Stimulated activated CD8-positive, alpha-beta memory T cell treated with anti-CD3 and anti-CD28 coated beads, Interleukin-4, amount 100 ng/mL, for 1 hour (primary cell): ENCODE results near the gene MAP4K3.

Source experiments
- DNase-seq, 2 donors: peaks; one replicate each; pipeline ENCODE4 v3.0.0-alpha.2; 2020; ENCODE audit warnings: low read depth in 2 of 2, low spot score in 1 of 2

Gene MAP4K3

GRCh38 chr2:39308778-39309177, 128.3 kb downstream of the MAP4K3 start:
- DNase-seq: no peak

DNA sequence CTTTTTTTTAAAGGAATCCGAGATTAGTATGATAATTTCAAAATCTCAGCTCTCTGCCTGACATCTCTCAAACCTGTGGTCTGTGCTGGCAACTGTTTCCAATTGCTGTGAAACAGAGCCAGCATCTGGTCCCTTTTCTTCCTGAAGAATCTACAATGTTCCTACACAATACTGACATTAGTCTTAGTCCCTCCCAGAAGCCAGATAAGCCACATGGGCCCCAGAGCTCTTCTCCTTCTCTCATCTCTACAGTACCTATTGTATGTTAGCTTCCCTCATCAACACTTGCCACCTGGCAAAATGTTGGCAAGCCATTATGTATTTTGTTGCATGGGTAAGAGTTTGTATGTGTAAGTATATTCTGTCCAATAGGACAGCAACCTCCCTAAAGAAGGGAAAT, 130.5 kb downstream of the MAP4K3 start:
- no peak for DNase-seq

GRCh38 chr2:39304729-39305128, 132.4 kb downstream of the MAP4K3 start:
- DNase-seq: no peak

- DNase-seq: no peak
These were observed 132.9 kb downstream of the MAP4K3 start for GRCh38 chr2:39304200-39304599.

- no peak for DNase-seq
These were observed 135.7 kb downstream of the MAP4K3 start for GRCh38 chr2:39301352-39301751.

- DNase-seq: no peak
These were observed 136.8 kb downstream of the MAP4K3 start for GRCh38 chr2:39300044-39300978.

DNA sequence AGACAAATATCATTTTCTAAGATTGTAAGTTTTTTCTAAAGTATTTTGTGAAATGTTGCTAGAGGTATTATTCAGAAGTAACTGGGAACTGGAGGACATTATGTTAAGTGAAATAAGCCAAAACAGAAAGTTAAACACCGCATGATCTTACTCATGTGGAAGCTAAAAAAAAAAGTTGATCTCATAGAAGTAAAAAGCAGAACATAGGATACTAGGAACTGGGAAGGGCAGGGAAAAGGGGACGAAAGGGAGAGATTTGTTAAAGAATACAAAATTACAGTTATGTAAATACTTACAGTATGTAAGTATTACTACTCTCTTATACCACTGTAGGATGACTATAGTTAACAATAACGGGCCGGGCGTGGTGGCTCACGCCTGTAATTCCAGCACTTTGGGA, 146.7 kb downstream of the MAP4K3 start:
- DNase-seq: no peak

- DNase-seq: no peak
These were observed 147.5 kb downstream of the MAP4K3 start for GRCh38 chr2:39289609-39290008.

DNA sequence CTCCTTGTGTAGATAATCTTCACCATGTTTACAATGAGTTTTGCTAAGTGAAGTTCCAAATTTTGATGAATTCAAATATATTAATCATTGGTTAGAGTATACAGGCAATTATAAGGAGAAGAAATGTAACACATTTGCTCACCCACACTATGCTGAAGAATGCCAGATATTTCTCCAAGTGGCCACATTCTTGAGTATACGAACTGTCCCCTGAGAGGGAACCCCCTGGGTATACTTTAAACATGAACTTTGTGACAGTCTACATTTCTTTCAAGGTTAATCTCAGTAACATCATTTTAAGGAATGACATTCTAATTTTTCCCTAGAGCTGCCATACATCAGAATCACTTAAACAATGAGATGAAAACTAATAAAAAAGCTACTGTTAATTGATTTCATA, 153.5 kb downstream of the MAP4K3 start:
- DNase-seq: no peak

- DNase-seq: no peak
These were observed 155.7 kb downstream of the MAP4K3 start for GRCh38 chr2:39281391-39281790.

DNA sequence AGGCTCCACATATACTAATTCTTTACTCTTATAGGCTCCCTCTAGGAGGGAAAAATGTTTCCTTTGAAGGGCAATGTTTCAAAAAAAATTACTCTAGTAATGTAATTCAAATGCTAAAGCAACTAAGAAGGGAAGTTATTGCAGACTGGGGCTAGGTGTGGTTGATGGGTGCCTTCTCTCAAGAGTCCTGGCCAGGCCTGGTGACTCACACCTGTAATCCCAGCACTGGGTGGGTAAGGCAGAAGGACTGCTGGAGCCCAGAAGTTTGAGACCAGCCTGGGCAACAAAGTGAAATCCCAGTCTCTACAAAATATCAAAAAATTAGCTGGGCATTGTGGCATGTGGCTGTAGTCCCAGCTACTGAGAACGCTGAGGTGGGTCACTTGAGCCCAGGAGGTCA, 162.1 kb downstream of the MAP4K3 start:
- no peak for DNase-seq

DNA sequence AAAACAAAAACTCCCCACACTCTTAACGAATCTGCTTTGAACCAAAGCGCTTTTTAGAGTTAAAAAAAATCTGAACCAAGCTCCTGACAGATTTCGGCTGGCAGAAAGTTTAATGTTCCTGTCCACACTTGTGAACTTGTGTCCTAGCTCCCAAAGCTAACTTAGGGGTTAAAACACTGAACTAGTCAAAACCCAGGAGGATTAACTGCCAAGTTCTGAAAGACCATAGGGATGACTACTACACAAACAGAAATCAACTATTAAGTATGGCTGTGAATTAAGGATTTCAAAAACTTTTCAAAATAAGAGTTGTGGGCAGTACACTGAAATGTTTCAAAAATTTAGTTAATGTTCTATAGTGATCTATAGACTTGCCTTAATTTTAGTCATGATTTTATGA, 167.1 kb downstream of the MAP4K3 start:
- no peak for DNase-seq

DNA sequence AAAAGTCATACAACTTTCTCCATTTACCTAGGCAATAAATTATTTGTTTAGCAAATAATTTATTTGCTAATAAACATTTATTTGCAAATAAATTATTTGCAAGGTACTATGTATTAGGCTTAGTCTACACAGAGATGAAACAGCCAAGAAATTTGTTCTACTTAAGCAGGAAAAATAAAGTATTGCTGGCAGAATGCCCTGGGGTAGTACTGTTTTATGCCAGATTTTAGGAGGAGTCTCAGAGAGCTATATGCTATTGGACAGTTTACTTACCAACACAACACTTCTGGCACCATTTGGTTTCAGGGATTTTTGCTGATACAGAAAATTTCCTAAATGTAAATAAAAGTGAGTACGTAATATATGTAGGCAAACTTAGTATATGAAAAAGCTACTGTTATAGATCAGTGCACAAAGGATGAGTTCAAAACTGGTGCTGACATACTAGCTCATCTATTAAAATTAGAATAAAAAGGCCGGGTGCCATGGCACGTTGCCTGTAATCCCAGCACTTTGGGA, 170.1 kb downstream of the MAP4K3 start:
- DNase-seq: no peak

DNA sequence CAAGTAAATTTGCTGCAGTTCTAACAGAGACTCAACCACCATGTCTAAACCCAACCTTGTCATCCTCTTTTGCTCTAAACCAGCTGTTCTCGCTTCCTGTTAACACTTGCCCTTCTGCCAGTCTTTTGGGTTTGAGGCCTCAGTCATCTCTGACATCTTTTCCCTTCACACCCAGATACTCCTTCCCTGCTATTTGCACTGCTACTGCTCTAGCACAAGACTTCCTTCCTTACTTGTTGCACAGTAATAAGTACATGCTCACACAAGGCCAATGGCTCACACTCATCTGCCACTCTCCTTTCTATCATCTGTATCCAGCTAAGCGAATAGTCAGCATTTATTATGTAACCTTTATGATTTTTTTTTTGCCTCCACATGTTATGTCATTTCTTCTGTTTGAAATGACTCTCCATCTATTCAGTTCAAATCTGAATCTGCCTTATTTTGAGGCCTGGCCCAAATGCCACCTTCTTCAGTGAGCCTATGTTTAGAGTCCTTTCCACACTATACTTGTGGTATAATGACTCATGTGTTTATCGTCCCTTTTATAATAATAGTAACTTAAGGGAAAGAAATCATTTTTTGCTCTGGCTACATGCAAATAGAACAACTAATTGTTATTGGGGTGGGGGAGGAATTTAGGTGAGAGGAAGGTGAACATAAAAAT, 170.8 kb downstream of the MAP4K3 start:
- DNase-seq: no peak

DNA sequence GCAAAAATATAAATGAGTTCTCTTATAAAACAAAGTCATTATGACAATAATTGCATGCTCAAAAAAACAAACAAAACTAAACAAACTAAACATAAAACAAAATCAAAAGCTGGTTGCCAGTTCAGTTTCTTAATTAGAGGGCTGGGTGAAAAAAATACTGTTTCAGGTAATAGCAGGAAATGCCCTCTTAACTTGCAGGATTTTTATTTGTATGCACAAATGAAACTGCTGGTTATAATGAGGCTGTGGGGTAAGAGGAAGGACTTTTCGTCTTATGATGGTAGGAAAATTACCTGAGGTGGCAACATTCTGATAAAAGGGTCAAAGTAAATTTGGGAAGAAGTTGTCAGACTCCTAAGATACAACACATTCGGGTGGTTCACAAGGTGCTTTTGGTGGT, 171.8 kb downstream of the MAP4K3 start:
- DNase-seq: no peak

- no peak for DNase-seq
These were observed 172.4 kb downstream of the MAP4K3 start for GRCh38 chr2:39264733-39265132.

DNA sequence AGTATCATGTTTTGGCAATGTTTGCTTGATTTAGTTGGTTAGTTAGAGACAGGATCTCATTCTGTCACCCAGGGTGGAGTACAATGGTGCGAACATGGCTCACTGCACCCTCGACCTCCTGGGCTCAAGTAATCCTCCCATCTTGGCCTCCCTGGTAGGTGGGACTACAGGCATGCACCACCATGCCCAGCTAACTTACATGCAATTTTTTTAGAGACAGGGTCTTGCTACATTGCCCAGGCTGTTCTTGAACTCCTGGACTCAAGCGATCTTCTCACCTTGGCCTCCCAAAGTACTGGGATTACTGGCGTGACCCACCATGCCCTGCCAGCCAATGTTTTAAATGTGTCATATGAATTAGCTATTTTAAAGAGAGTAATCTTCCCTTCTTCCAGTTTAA, 177.0 kb downstream of the MAP4K3 start:
- DNase-seq: no peak

- no peak for DNase-seq
These were observed 181.0 kb downstream of the MAP4K3 start for GRCh38 chr2:39256040-39256439.

DNA sequence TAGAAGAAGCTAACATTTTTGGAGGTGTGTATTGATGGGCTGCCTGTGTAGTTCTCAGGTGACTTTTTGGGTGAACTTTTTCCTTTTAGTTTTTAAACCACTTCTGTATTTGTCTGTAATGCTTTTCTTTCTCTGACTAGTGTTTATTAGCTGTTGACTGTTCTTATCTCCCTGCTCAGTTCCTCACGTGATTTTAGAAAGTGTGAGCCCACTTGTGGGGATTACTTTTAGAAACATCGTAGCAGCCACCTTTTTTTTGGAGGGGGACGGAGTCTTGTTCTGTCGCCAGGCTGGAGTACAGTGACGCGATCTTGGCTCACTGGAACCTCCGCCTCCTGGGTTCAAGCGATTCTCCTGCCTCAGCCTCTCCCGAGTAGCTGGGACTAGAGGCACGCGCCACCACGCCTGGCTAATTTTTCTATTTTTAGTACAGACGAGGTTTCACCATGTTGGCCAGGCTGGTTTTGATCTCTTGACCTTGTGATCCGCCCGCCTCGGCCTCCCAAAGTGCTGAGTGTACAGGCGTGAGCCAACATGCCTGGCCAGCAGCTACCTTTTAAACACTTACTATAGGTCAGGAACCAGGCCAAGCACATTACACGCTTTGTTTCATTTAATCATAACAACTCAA, 184.1 kb downstream of the MAP4K3 start:
- no peak for DNase-seq

- DNase-seq: no peak
These were observed 189.5 kb downstream of the MAP4K3 start for GRCh38 chr2:39247512-39248043.

DNA sequence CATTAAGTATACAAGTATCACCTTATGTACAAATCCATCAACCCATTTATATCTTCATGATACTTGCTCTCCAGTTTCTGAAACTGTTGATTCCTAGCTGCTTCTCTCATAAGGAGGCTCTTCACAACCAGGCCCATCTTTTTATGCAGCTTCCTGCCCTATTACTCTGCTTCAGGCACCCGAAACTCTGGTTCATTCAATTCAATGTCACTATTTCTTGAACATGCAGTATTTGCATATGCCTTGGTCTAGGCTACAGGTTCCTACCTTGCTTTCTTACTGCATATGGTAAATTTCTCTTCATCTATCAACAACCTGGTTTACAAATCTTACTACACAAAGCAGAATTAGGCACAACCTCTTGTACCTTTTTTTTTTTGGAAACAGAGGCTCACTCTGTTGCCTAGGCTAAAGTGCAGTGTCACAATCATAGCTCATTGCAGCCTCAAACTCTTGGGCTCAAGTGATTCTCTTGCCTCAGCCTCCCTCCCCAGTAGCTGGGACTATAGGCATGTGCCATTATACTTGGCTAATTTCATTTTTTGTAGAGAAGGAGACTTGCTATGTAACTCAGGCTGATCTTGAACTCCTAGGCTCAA, 190.6 kb downstream of the MAP4K3 start:
- DNase-seq: no peak
